ENCODE data around the gene VSTM4. TPM values are rescaled to one million over a fixed set of nuclear protein-coding genes. Genes with fewer than 3 reads are reported as not detected.
A peak's percentile ranks its signal among the peaks of the same experiment; 100 is the strongest.

VSTM4 gene
- total and polyA plus RNA-seq, 2 experiments from 2014 or later: 0.21 to 0.66 TPM

DNA sequence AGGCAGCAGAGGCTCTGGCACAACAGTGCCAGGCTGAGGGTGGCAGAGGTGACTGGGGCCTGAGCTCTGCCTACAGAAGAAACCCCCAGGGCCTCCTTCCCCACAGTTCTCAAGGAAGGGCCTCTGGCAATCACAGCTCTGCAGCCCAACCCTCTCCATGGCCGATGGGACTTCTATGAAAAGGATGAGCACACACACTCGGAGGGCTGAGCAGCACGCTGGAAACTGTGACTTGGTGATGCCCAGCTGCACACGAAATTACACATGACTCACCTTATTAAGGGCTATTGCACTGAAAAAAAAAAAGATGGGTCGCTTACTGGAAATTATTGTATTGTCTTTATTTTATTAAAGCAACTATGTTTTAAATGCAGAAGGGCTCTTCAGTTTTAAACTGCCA lies 132.7 kb downstream of the VSTM4 start (continued):
- TF ChIP-seq, protein P1, sequence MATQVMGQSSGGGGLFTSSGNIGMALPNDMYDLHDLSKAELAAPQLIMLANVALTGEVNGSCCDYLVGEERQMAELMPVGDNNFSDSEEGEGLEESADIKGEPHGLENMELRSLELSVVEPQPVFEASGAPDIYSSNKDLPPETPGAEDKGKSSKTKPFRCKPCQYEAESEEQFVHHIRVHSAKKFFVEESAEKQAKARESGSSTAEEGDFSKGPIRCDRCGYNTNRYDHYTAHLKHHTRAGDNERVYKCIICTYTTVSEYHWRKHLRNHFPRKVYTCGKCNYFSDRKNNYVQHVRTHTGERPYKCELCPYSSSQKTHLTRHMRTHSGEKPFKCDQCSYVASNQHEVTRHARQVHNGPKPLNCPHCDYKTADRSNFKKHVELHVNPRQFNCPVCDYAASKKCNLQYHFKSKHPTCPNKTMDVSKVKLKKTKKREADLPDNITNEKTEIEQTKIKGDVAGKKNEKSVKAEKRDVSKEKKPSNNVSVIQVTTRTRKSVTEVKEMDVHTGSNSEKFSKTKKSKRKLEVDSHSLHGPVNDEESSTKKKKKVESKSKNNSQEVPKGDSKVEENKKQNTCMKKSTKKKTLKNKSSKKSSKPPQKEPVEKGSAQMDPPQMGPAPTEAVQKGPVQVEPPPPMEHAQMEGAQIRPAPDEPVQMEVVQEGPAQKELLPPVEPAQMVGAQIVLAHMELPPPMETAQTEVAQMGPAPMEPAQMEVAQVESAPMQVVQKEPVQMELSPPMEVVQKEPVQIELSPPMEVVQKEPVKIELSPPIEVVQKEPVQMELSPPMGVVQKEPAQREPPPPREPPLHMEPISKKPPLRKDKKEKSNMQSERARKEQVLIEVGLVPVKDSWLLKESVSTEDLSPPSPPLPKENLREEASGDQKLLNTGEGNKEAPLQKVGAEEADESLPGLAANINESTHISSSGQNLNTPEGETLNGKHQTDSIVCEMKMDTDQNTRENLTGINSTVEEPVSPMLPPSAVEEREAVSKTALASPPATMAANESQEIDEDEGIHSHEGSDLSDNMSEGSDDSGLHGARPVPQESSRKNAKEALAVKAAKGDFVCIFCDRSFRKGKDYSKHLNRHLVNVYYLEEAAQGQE (IDR thresholded peaks at IDR 0.05; ENCODE audit: unreplicated experiment): no peak
- TF ChIP-seq ZNF462 (CRISPR knock-in tag; IDR thresholded peaks at IDR 0.05) (no peak), NANOG (IDR thresholded peaks at IDR 0.05; ENCODE audit: borderline replicate concordance) (no peak)

GRCh38 chr10:48981310-48981907 lies 133.9 kb downstream of the VSTM4 start:
- ATAC-seq: peak; percentile 99
- no peaks in the 10 kb centered on the region for H3K9me3 Mint-ChIP-seq
- Histone ChIP-seq H3F3A (replicated peaks; ENCODE audit: low read depth) (no peaks in the 10 kb centered on the region), H4K20me1 (replicated peaks; ENCODE audit: insufficient read depth) (no peaks in the 10 kb centered on the region), H3K36me3 (ENCODE audit: insufficient read depth) (no peaks in the 10 kb centered on the region), H3K4me1 (ENCODE audit: insufficient read depth) (no peaks in the 10 kb centered on the region), H3K27me3 (ENCODE audit: insufficient read depth) (no peaks in the 10 kb centered on the region), H3K27ac (ENCODE audit: low read depth) (no peak overlapping the region), H2AFZ (peak overlapping the region; percentile 33; the same call in 1 of the 2 replicates), H3K4me2 (no peak overlapping the region), H3K9me2 (ENCODE audit: insufficient read depth) (no peaks in the 10 kb centered on the region), H3K79me2 (replicated peaks; ENCODE audit: insufficient read depth) (no peaks in the 10 kb centered on the region), H3K4me3 (no peak overlapping the region)
- H3K27me3 Mint-ChIP-seq (ENCODE audit: insufficient read depth, low read depth, poor library complexity): peaks cover 12% of the 10 kb centered on the region
- H3K4me1 Mint-ChIP-seq: no peaks in the 10 kb centered on the region
- peak; percentile 89 for DNase-seq (ENCODE audit: low spot score)
- H3K27ac Mint-ChIP-seq: no peak overlapping the region
- no peak overlapping the region for H3K4me3 Mint-ChIP-seq
- no peaks in the 10 kb centered on the region for H3K36me3 Mint-ChIP-seq (ENCODE audit: low read depth)
- TF ChIP-seq JUNB (IDR thresholded peaks at IDR 0.05; ENCODE audit: unreplicated experiment) (no peak), ZNF462 (CRISPR knock-in tag; IDR thresholded peaks at IDR 0.05) (peak; percentile 66; the same call in 1 of the 2 replicates), NANOG (IDR thresholded peaks at IDR 0.05; ENCODE audit: borderline replicate concordance) (no peak), STAT1 (IDR thresholded peaks at IDR 0.05; ENCODE audit: unreplicated experiment) (no peak)

Data from GM23338 (cell line).